ENCODE results near the gene SEPTIN14. TPM values are rescaled to one million over a fixed set of nuclear protein-coding genes. Genes with fewer than 3 reads are reported as not detected.
"Not testable (repeated sequence)": the region's sequence is repeated elsewhere in the genome, so short reads cannot be mapped to it uniquely, and the experiment has no call there.

Gene SEPTIN14
- polyA plus RNA-seq, 2 of the 4 experiments (the other 2 are of a cell fraction): 0.01 TPM; not detected in 1

- CTCF ChIA-PET: no interaction called here
- WGBS (ENCODE audit: missing lambda C conversion rate): 49% methylated on average over 3 of the region's 3 CpGs
These were observed 11.2 kb upstream of the SEPTIN14 start for GRCh38 chr7:55873765-55874164.

GRCh38 chr7:55871932-55872485 is 9.5 kb upstream of the SEPTIN14 start:
- FAIRE-seq (no peak), ATAC-seq (0 out of 6 replicates have a peak, but pooled peaks of 1 of the 2 experiments have one; percentile 39), DNase-seq (ENCODE audit: low read depth in 1 of 2, low spot score in 1 of 2) (no peak)
- Histone ChIP-seq H3K27ac (no peak overlapping the region), H3K4me2 (no peak overlapping the region), H3K4me3 (no peak overlapping the region), H3K4me1 (no peaks in the 10 kb centered on the region), H3K9me3 (no peaks in the 10 kb centered on the region; the same call in 2 of the 3 replicates)
- ChIA-PET POLR2A (no interaction called here), CTCF (interaction anchor here (1.2 kb wide), 1 partner anchor 13 kb away, joined by 3 read pairs; no protein-coding TSS in a partner anchor)
- 26% methylated on average over 8 of the region's 8 CpGs for WGBS (ENCODE audit: missing lambda C conversion rate)
- TF ChIP-seq CBX2 (IDR thresholded peaks at IDR 0.05; ENCODE audit: borderline replicate concordance, low read depth): no peak
- TF ChIP-seq ZC3H11A (IDR thresholded peaks at IDR 0.05): no peak
- TF ChIP-seq PHF8 (IDR thresholded peaks at IDR 0.05; ENCODE audit: borderline replicate concordance, low read depth): no peak
- no peak for TF ChIP-seq TFCP2L1 (CRISPR knock-in tag; IDR thresholded peaks at IDR 0.05)
- no peak for TF ChIP-seq EHF (CRISPR knock-in tag; IDR thresholded peaks at IDR 0.05)
- TF ChIP-seq HOXB5 (CRISPR knock-in tag; IDR thresholded peaks at IDR 0.05): no peak
- no peak for TF ChIP-seq FOSB (CRISPR knock-in tag; IDR thresholded peaks at IDR 0.05)
- TF ChIP-seq REST (IDR thresholded peaks at IDR 0.05): no peak
- no peak for TF ChIP-seq ATOH8 (CRISPR knock-in tag; IDR thresholded peaks at IDR 0.05; ENCODE audit: low read depth)
- TF ChIP-seq MYC (IDR thresholded peaks at IDR 0.05; ENCODE audit: borderline replicate concordance, low read length): no peak
- TF ChIP-seq ZNF302 (CRISPR knock-in tag; IDR thresholded peaks at IDR 0.05): no peak
- no peak for TF ChIP-seq FOXS1 (CRISPR knock-in tag; IDR thresholded peaks at IDR 0.05)
- TF ChIP-seq FOSL2 (IDR thresholded peaks at IDR 0.05): no peak
- no peak for TF ChIP-seq FOSL2 (CRISPR knock-in tag; IDR thresholded peaks at IDR 0.05)

More at GRCh38 chr7:55873765-55874164, 11.2 kb upstream of the SEPTIN14 start:
- POLR2A ChIA-PET: no interaction called here
- Histone ChIP-seq H3K4me2 (no peak overlapping the region), H3K9me3 (no peaks in the 10 kb centered on the region; the same call in 2 of the 3 replicates), H3K4me3 (no peak overlapping the region), H3K4me1 (no peaks in the 10 kb centered on the region), H3K27ac (no peak overlapping the region)
- ATAC-seq (no peak), DNase-seq (ENCODE audit: low read depth in 1 of 2, low spot score in 1 of 2) (no peak), FAIRE-seq (no peak)
- TF ChIP-seq CTCF (IDR thresholded peaks at IDR 0.05) (no peak), ZFP36 (IDR thresholded peaks at IDR 0.05; ENCODE audit: borderline replicate concordance, partially characterized antibody) (no peak), NFE2L2 (conservative IDR thresholded peaks at IDR 0.05; ENCODE audit: low read length) (no peak), TFCP2L1 (CRISPR knock-in tag; IDR thresholded peaks at IDR 0.05) (no peak), CHD2 (IDR thresholded peaks at IDR 0.05; ENCODE audit: low read length, partially characterized antibody) (no peak), RAD21 (conservative IDR thresholded peaks at IDR 0.05 in 1 of 2, IDR thresholded peaks at IDR 0.05 in 1 of 2) (no peak), ESRRA (IDR thresholded peaks at IDR 0.05; ENCODE audit: borderline replicate concordance, low read length) (no peak), RNF2 (IDR thresholded peaks at IDR 0.05; ENCODE audit: borderline replicate concordance, low read depth) (no peak), E2F6 (IDR thresholded peaks at IDR 0.05; ENCODE audit: borderline replicate concordance, low read depth) (no peak), MAX (IDR thresholded peaks at IDR 0.05) (no peak), EP300 (IDR thresholded peaks at IDR 0.05) (no peak), ZNF302 (CRISPR knock-in tag; IDR thresholded peaks at IDR 0.05) (no peak), MAZ (IDR thresholded peaks at IDR 0.05; ENCODE audit: borderline replicate concordance, low read depth, low read length) (no peak)

- H3K9me3 ChIP-seq; CTCF ChIA-PET; H3K4me3 ChIP-seq; H3K4me1 ChIP-seq; H3K27ac ChIP-seq; ATAC-seq; H3K4me2 ChIP-seq; FAIRE-seq; POLR2A ChIA-PET; DNase-seq (ENCODE audit: low read depth in 1 of 2, low spot score in 1 of 2): not testable (repeated sequence)
- 2% methylated on average over 6 of the region's 7 CpGs for WGBS (ENCODE audit: missing lambda C conversion rate)
These were observed 6.4 kb upstream of the SEPTIN14 start for GRCh38 chr7:55868989-55869388.

Measured in A549 (cell line).